ENCODE data around the gene HSD17B4. TPM values are rescaled to one million over a fixed set of nuclear protein-coding genes. Genes with fewer than 3 reads are reported as not detected.
A peak's percentile ranks its signal among the peaks of the same experiment; 100 is the strongest.
"Not testable (repeated sequence)": the region's sequence is repeated elsewhere in the genome, so short reads cannot be mapped to it uniquely, and the experiment has no call there.

Gene HSD17B4
- total and polyA plus RNA-seq, 11 donors = 112 to 277 (median 229) TPM

DNA sequence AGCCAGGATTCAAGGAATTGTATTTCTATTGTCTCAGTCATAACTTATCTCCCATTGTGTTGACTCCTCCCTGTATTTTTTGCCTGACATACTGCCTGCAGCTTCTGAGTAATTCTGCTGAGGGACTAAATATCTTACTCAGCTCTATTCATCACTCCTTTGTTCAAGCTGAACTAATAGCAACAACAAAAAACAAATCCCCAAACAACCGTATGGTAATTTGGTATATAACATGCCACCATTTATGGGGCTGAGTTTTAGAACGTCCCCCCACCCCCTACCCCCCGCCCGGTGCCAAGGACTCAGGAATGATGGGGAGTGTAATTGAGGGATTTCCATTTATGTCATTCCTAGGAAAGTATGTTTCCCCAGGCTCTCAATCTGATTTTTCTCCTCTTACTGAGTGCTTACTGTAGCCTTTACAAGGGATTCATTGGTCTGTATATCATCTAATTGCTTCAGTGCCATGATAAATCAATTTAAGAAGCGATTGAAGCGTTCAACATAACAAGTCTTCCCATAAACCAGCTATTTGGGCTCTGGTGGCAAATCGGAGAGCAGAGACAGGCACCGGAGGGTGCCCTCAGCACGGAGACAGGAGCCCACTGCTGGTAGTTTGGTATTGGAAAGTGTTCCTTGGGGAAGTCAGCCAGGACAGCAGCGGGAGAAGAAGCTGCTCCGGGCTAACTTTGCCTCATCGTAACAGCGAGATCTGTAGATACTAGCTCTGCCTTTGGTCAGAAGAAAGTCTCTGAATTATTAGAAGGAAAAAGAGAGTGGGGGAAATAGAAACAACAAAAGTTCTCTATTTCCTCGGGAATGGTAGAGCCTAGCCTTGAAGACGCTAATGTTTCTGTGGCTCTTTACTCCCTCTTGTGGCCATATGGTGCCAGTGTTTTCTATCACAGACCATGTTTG lies 40.7 kb upstream of the HSD17B4 start:
- intact Hi-C loops (cut with DNase I) = loop anchor here (1.0 to 10.0 kb wide), 11 partner anchors 54 to 424 kb away; partner anchors contain the start of genes DTWD2 (in 10 of the 10) and TNFAIP8 (in 1 of the 10)
- WGBS, 4 donors = 9 to 11% (median 10%) methylated on average over 15 of the region's 15 CpGs

DNA sequence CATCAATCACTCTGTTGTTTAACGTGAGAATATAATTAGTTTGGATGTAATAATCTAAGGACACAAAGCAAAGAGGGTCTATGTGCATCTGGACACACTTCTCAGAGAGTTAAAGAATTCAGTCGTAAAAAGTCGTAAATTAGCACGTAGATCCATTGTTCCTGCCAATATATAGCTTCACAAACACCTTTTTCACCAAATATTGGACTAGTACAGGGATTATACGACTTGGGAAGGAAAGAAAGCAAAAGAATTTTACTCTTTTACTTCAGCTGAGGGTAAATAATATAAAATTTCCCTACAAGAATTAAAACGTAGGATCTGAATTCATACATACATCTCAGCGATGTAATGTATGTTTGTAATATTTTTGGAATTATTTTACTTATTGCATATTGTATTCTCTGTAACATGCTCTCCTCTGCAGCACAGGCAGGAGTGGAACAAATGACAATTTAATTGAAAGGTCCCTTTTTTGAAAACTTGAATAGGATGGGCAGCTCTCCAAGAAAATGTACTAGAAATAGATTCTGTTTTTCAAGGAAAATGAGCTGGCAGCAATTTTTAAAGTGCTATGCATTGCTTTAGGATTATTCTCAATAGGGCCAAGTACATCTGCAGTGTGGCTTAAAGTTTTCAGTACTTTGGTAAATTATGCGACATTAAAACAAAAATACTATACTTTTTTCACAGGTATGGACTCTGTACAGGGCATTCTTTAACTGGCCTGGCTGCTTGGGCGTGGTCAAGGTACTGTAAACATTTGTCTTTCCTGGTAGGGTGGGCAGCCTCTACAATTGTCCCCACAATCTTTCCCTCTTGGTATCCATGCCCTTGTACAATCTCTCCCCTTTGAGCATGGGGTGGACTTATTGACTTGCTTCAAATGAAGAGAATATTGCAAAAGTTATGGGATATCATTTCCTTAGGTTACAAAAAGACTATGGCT lies 39.7 kb upstream of the HSD17B4 start:
- WGBS, 4 donors = 37 to 42% (median 41%) methylated on average over 9 of the region's 9 CpGs
- peak overlapping the region in 9 of 12 donors; percentile 40 to 67 (median 54) for H3K4me3 ChIP-seq
- TF ChIP-seq CTCF (IDR thresholded peaks at IDR 0.05) = peak in 1 of 12 donors; percentile 12
- no peak for TF ChIP-seq POLR2A (IDR thresholded peaks at IDR 0.05)
- DNase-seq (no peak), ATAC-seq (no peak)
- no peaks in the 10 kb centered on the region for H3K9me3 ChIP-seq
- intact Hi-C loops (cut with DNase I) = loop anchor here (1.0 to 10.0 kb wide), 11 partner anchors 55 to 425 kb away; partner anchors contain the start of genes DTWD2 (in 10 of the 10) and TNFAIP8 (in 1 of the 10)
- H3K27me3 ChIP-seq = peaks cover 0 to 9% (median 0%) of the 10 kb centered on the region in 9 donors
- no peaks in the 10 kb centered on the region for H3K36me3 ChIP-seq
- H3K4me1 ChIP-seq = peaks cover 0 to 34% (median 0%) of the 10 kb centered on the region in 12 donors
- peak overlapping the region in 1 of 12 donors; percentile 77 for H3K27ac ChIP-seq

More for the DNA sequence above, 40.7 kb upstream of the HSD17B4 start:
- Histone ChIP-seq H3K9me3 (no peaks in the 10 kb centered on the region), H3K27me3 (peaks cover 0 to 17% (median 0%) of the 10 kb centered on the region in 9 donors), H3K36me3 (no peaks in the 10 kb centered on the region), H3K4me3 (peak overlapping the region in 11 of 12 donors; percentile 28 to 67 (median 51)), H3K4me1 (peaks cover 0 to 28% (median 0%) of the 10 kb centered on the region in 12 donors), H3K27ac (peak overlapping the region in 8 of 12 donors; percentile 1 to 77 (median 54))
- ATAC-seq = peak; percentile 90 to 97 (median 94)
- peak in 4 of 5 donors; percentile 33 to 52 (median 50) for DNase-seq
- TF ChIP-seq POLR2A (IDR thresholded peaks at IDR 0.05) = no peak
- TF ChIP-seq CTCF (IDR thresholded peaks at IDR 0.05) = peak; percentile 90 to 97 (median 94)

DNA sequence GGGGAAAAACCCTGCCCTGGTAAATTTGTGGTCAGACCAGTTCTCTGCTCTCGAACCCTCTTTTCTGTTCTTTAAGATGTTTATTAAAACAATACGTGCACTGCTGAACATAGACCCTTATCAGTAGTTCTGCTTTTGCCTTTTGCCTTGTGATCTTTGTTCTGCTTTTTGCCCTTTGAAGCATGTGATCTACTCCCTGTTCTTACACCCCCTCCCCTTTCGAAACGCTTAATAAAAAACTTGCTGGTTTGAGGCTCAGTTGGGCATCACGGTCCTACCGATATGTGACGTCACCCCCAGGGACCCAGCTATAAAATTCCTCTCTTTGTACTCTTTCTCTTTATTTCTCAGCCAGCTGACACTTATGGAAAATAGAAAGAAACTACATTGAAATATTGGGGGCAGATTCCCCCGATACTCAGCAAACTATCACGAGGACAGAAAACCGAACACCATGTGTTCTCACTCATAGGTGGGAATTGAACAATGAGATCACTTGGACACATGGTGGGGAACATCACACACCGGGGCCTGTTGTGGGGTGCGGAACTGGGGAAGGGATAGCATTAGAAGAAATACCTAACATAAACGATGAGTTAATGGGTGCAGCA lies 38.1 kb upstream of the HSD17B4 start:
- H3K27me3 ChIP-seq, ATAC-seq, H3K4me3 ChIP-seq, H3K9me3 ChIP-seq, H3K36me3 ChIP-seq, DNase-seq: not testable (repeated sequence)
- intact Hi-C loops (cut with DNase I) = loop anchor here in 9 of 10 donors (5.0 to 10.0 kb wide), 7 partner anchors 57 to 427 kb away; partner anchors contain the start of genes DTWD2 (in 1 of the 9) and TNFAIP8 (in 1 of the 9)
- Histone ChIP-seq H3K4me1 (peaks cover 0 to 51% (median 0%) of the 10 kb centered on the region in 12 donors), H3K27ac (peak overlapping the region in 1 of 12 donors; percentile 67)
- WGBS, 4 donors = 89 to 91% (median 89%) methylated on average over 13 of the region's 13 CpGs

Data from heart left ventricle (tissue), 16 donors.